Gastrocnemius medialis (tissue), 4 donors: Measurements from ENCODE around the gene GPRIN1.

ENCODE experiments used
- CTCF ChIP-seq, 5 experiments: fragments of 450-650 bp in 3 of 5; fragments of 200-600 bp in 2 of 5; sonication (generic) in 2 of 5; IDR thresholded peaks in 4 of 5; conservative IDR thresholded peaks in 1 of 5; 1 replicate in 4 of 5; 2 replicates in 1 of 5; pipeline ENCODE4 v1.5.1; 2016 to 2019; ENCODE audit warnings: antibody characterized with exemption in 5 of 5, mild to moderate bottlenecking in 3 of 5, moderate library complexity in 3 of 5
- POLR2A ChIP-seq, 2 donors: fragments of 450-650 bp; IDR thresholded peaks; one replicate each; pipeline ENCODE4 v1.6.1; 2017; ENCODE audit warnings: antibody characterized with exemption in 2 of 2, mild to moderate bottlenecking in 2 of 2, moderate library complexity in 2 of 2

GRCh38 chr5:176596069-176596644, 13.8 kb downstream of the GPRIN1 start:
- TF ChIP-seq CTCF (IDR thresholded peaks at IDR 0.05 in 4 of 5, conservative IDR thresholded peaks at IDR 0.05 in 1 of 5), result no peak
- TF ChIP-seq POLR2A (IDR thresholded peaks at IDR 0.05), result no peak
